Measurements from ENCODE around the gene RAB40C. TPM values are rescaled to one million over a fixed set of nuclear protein-coding genes. Genes with fewer than 3 reads are reported as not detected.
A peak's percentile ranks its signal among the peaks of the same experiment; 100 is the strongest.

RAB40C gene
- total and polyA plus RNA-seq, 9 of the 15 experiments (the other 6 are each of a cell fraction or from before 2014, with no cell fraction given): 0.17 to 23.4 (median 8.7) TPM

GRCh38 chr16:578870-579405, 10.9 kb upstream of the RAB40C start (continued):
- no peak for TF ChIP-seq ARID3A (IDR thresholded peaks at IDR 0.05; ENCODE audit: borderline replicate concordance, low read depth, low read length)
- no peak for TF ChIP-seq TSHZ1 (CRISPR knock-in tag; IDR thresholded peaks at IDR 0.05)
- no peak for TF ChIP-seq NFIX (CRISPR knock-in tag; IDR thresholded peaks at IDR 0.05; ENCODE audit: low read depth)
- TF ChIP-seq HDGF (IDR thresholded peaks at IDR 0.05): no peak
- TF ChIP-seq KDM1A (IDR thresholded peaks at IDR 0.05): no peak
- no peak for TF ChIP-seq RBM15 (IDR thresholded peaks at IDR 0.05; ENCODE audit: insufficient read depth, low read length)
- TF ChIP-seq ZBTB5 (IDR thresholded peaks at IDR 0.05): no peak
- peak; percentile 91 to 95 (median 95) for TF ChIP-seq CTCF (IDR thresholded peaks at IDR 0.05 in 2 of 3, conservative IDR thresholded peaks at IDR 0.05 in 1 of 3; ENCODE audit: insufficient read depth in 2 of 3, low read depth in 1 of 3, low read length in 3 of 3)
- no peak for TF ChIP-seq ZNF717 (CRISPR knock-in tag; IDR thresholded peaks at IDR 0.05)
- no peak for TF ChIP-seq ZNF146 (CRISPR knock-in tag; IDR thresholded peaks at IDR 0.05; ENCODE audit: unreplicated experiment)
- no peak for TF ChIP-seq KLF6 (CRISPR knock-in tag; IDR thresholded peaks at IDR 0.05; ENCODE audit: borderline replicate concordance)
- TF ChIP-seq CEBPB (tag; IDR thresholded peaks at IDR 0.05): no peak
